NCI-H128 (cell line): Measurements from ENCODE around the gene FZR1.

ENCODE experiments used
- DNase-seq: peaks from one replicate; lab custom pipeline; 2025; ENCODE audit not compliant: unreplicated experiment; lab: John Stamatoyannopoulos, UW

The FZR1 gene

GRCh38 chr19:3471954-3472655 is 34.0 kb upstream of the FZR1 start:
- DNase-seq: no peak

GRCh38 chr19:3474010-3474409 is 32.1 kb upstream of the FZR1 start:
- DNase-seq: no peak

DNA sequence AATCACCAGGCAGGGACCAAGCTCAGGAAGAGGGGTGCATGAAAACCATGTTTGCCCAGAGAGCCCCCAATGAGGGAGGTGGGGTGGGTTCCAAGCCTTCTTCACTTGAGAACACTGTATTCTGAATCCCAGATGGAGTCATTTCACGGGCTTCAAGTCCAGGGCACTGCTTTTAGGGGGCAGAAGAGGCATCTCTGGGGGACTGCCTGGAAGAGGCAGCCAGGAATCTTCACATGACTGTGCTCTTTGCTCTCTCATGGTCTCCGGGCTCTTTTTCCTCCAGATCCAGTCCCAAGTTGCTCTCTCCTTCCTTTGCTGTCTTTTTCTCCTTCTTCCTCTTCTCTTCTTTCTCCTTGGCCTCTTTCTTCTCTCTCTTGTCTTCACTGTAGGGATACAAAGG is 31.5 kb upstream of the FZR1 start:
- no peak for DNase-seq

GRCh38 chr19:3475449-3475848 is 30.7 kb upstream of the FZR1 start:
- no peak for DNase-seq

DNA sequence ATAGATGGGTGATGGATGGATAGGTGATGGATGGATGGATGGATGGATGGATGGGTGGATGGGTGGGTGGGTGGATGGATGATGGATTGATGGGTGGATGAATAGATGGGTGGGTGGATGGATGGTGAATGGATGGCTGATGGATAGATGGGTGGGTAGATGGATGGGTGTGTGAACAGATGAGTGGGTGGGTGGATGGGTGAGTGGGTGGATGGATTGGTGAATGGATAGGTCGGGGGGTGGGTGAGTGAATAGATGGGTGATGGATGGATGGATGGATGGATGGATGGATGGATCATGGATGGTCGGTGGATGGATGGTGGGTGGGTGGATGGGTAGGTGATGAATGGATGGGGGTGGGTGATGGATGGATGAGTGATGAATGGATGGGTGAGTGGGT is 29.3 kb upstream of the FZR1 start:
- DNase-seq: no peak

- DNase-seq: no peak
Observed at GRCh38 chr19:3477506-3477905, 28.6 kb upstream of the FZR1 start.

DNA sequence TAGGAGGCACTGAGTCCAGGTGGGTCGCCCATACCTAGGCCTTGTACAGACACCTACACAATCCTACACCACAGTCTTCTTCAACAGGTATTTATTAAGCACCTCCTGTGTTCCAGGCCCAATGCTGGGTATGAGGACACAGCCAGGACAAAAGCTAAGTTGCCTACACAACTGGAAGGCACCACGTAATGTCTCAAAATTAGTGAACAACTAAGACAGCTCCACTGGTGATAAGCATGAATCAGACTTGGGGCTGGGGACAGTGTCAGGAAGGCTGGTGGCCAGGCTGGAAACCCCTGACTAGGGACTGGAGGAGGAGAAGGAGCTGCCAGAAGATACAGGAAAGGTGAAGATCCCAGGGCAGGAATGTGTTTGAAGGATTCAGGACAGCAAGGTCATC is 28.2 kb upstream of the FZR1 start:
- no peak for DNase-seq

- no peak for DNase-seq
Observed at GRCh38 chr19:3478409-3479176, 27.5 kb upstream of the FZR1 start.

- DNase-seq: no peak
Observed at GRCh38 chr19:3479177-3479833, 26.8 kb upstream of the FZR1 start.

DNA sequence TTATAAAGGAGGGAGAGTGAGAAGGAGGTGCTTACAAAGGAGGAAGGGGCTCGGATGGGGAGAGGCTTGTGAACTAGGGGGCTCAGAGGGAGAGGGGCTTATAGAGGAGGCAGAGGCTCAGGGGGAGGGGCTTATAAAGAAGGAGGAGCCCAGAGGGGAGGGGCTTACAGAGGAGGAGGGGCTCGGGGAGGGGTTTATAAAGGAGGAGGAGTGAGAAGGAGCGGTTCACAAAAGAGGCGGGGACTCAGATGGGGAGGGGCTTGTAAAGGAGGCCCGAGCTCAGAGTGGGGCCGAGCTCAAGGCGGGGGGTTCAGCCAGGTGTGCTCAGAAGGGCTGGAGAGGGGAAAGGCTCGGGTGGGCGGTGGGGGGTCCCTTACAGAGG is 26.3 kb upstream of the FZR1 start:
- no peak for DNase-seq

- no peak for DNase-seq
Observed at GRCh38 chr19:3480383-3481091, 25.6 kb upstream of the FZR1 start, which contains the start of gene SMIM24. Gene SMIM24 (minus strand): TSS chr19:3480525. CDS start chr19:3480463, 62 bp downstream.

- no peak for DNase-seq
Observed at GRCh38 chr19:3481241-3482090, 24.6 kb upstream of the FZR1 start.

- DNase-seq: no peak
Observed at GRCh38 chr19:3482507-3483225, 23.4 kb upstream of the FZR1 start.

DNA sequence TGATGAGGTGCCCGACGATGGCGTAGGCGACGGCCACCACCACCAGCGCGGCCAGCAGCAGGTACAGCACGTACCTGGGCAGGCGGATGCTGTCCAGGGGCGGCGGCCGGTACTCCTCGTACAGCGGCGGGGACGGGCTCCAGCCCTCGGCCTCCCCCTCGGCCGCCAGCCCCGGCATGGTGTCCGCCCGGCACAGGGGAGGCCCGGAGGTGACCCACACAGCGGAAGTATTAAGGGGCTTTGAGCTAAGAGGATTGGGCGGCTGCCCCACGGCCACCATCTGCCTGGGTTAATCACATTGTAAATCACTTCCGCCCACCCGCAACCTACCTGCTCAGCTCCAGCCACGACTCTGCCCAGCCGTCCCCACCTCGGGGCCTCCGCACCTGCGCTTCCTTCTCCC is 22.9 kb upstream of the FZR1 start, which contains the start of gene SMIM44:
Gene SMIM44 (minus strand): TSS at position 216 of the 403 bp plus-strand sequence. CDS start 38 bp downstream, at position 178.
- no peak for DNase-seq

- no peak for DNase-seq
Observed at GRCh38 chr19:3491396-3492119, 14.6 kb upstream of the FZR1 start.

DNA sequence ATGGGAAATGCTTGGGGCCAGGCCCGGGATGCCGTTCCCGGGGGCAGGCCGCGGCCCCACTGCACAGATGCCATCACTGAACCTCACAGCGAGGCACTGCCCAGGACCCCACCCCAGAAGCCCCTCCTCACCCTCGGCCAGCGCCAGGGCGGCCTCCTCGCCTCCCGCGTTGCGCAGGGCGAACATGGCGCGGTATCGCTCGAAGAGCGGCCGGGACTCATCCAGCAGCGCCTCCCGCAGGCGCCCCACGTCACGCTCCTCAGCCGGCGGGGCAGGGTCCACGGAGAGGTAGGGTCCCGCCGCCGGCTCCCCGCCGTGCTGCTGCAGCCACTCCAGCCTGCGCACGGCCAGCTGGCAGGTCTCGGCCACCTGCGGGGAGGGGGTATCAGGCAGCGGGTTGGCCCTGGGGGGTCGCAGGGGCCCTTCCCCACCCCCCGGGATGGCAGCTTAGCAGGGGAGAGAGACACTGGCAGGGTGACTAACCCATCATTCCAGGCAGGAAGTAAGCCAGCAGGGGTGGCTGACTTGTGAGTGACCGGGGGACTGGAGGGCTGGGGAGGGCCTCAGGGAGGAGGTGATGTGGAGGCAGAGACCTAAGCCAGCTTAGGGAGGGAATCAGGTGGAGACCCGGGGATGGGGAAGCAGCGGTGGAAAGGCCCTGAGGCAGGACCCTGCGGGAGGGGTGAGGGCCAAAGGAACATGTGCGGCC is 13.8 kb upstream of the FZR1 start:
- no peak for DNase-seq

GRCh38 chr19:3492919-3493318 is 13.2 kb upstream of the FZR1 start:
- no peak for DNase-seq

- DNase-seq: no peak
Observed at GRCh38 chr19:3493651-3494050, 12.5 kb upstream of the FZR1 start.
